ENCODE results near the gene COPZ2.

Gene COPZ2

GRCh38 chr17:48057626-48058025 is 20.0 kb upstream of the COPZ2 start:
- DNase-seq (ENCODE audit: low read depth), result no peak
- H3K4me3 ChIP-seq (ENCODE audit: low read depth, low read length), result no peak overlapping the region

GRCh38 chr17:48056879-48057278 is 19.3 kb upstream of the COPZ2 start:
- no peak for DNase-seq (ENCODE audit: low read depth)
- H3K4me3 ChIP-seq (ENCODE audit: low read depth, low read length), result no peak overlapping the region

- peak overlapping the region; percentile 12 for H3K4me3 ChIP-seq (ENCODE audit: low read depth, low read length)
- DNase-seq (ENCODE audit: low read depth), result no peak
Observed at GRCh38 chr17:48056246-48056745, 18.7 kb upstream of the COPZ2 start.

GRCh38 chr17:48055531-48056245 is 18.1 kb upstream of the COPZ2 start:
- H3K4me3 ChIP-seq (ENCODE audit: low read depth, low read length), result peak overlapping the region; percentile 46

GRCh38 chr17:48054238-48055185 is 16.9 kb upstream of the COPZ2 start:
- peak overlapping the region; percentile 46 for H3K4me3 ChIP-seq (ENCODE audit: low read depth, low read length)
- DNase-seq (ENCODE audit: low read depth), result peak; percentile 73

More at GRCh38 chr17:48055531-48056245, 18.1 kb upstream of the COPZ2 start:
- peak; percentile 74 for DNase-seq (ENCODE audit: low read depth)

GRCh38 chr17:48053758-48054237 is 16.2 kb upstream of the COPZ2 start:
- H3K4me3 ChIP-seq (ENCODE audit: low read depth, low read length), result peak overlapping the region; percentile 46
- no peak for DNase-seq (ENCODE audit: low read depth)

- no peak for DNase-seq (ENCODE audit: low read depth)
- H3K4me3 ChIP-seq (ENCODE audit: low read depth, low read length), result peak overlapping the region; percentile 35
Observed at GRCh38 chr17:48052956-48053757, 15.6 kb upstream of the COPZ2 start.

- peak overlapping the region; percentile 35 for H3K4me3 ChIP-seq (ENCODE audit: low read depth, low read length)
- peak; percentile 70 for DNase-seq (ENCODE audit: low read depth)
Observed at GRCh38 chr17:48051706-48052486, 14.3 kb upstream of the COPZ2 start.

- DNase-seq (ENCODE audit: low read depth), result no peak
- peak overlapping the region; percentile 35 for H3K4me3 ChIP-seq (ENCODE audit: low read depth, low read length)
Observed at GRCh38 chr17:48051283-48051682, 13.7 kb upstream of the COPZ2 start.

GRCh38 chr17:48048384-48049126 is 11.0 kb upstream of the COPZ2 start:
- DNase-seq (ENCODE audit: low read depth), result peak; percentile 73

GRCh38 chr17:48047741-48048383 is 10.3 kb upstream of the COPZ2 start, which contains the start of gene NFE2L1:
NFE2L1 (plus strand) TSS chr17:48048359; CDS start chr17:48051119, 2,760 bp downstream.
- DNase-seq (ENCODE audit: low read depth), result peak; percentile 99
- peak within 1 kb of the TSS; percentile 81 for H3K4me3 ChIP-seq (ENCODE audit: low read depth, low read length)

More at GRCh38 chr17:48048384-48049126, 11.0 kb upstream of the COPZ2 start:
- H3K4me3 ChIP-seq (ENCODE audit: low read depth, low read length), result peak overlapping the region; percentile 81

- peak overlapping the region; percentile 81 for H3K4me3 ChIP-seq (ENCODE audit: low read depth, low read length)
- DNase-seq (ENCODE audit: low read depth), result no peak
Observed at GRCh38 chr17:48047113-48047740, 9.6 kb upstream of the COPZ2 start.

- no peak overlapping the region for H3K4me3 ChIP-seq (ENCODE audit: low read depth, low read length)
- DNase-seq (ENCODE audit: low read depth), result no peak
Observed at GRCh38 chr17:48046296-48046695, 8.7 kb upstream of the COPZ2 start.

- no peak overlapping the region for H3K4me3 ChIP-seq (ENCODE audit: low read depth, low read length)
- DNase-seq (ENCODE audit: low read depth), result no peak
Observed at GRCh38 chr17:48045316-48046001, 7.9 kb upstream of the COPZ2 start.

GRCh38 chr17:48044851-48045250 is 7.3 kb upstream of the COPZ2 start:
- DNase-seq (ENCODE audit: low read depth), result no peak
- no peak overlapping the region for H3K4me3 ChIP-seq (ENCODE audit: low read depth, low read length)

- no peak overlapping the region for H3K4me3 ChIP-seq (ENCODE audit: low read depth, low read length)
- DNase-seq (ENCODE audit: low read depth), result no peak
Observed at GRCh38 chr17:48043176-48043575, 5.6 kb upstream of the COPZ2 start.

Data from skeletal muscle cell (primary cell).